Activated CD4-positive, alpha-beta T cell treated with anti-CD3 and anti-CD28 coated beads, Interleukin-2, amount 10 ng/mL, durations not matched to agents 7 days and 5 days (primary cell): ENCODE measurements around the gene USP17L28. TPM values are rescaled to one million over a fixed set of nuclear protein-coding genes. Genes with fewer than 3 reads are reported as not detected.
"Not testable (repeated sequence)": the region's sequence is repeated elsewhere in the genome, so short reads cannot be mapped to it uniquely, and the experiment has no call there.

Experiments used
- CTCF ChIA-PET: fragments of 350-600 bp; sonication (Branson Sonifier 250); formaldehyde crosslinking; loops from one replicate; lab custom pipeline; 2021; ENCODE audit warnings: antibody characterized with exemption; lab: Charles Lee
- POLR2A ChIA-PET: fragments of 350-600 bp; sonication (Branson Sonifier 250); formaldehyde crosslinking; loops from one replicate; lab custom pipeline; 2021; ENCODE audit warnings: antibody characterized with exemption; lab: Charles Lee
- DNase-seq: peaks from one replicate; pipeline ENCODE4 v3.0.0-alpha.2; 2020
- H3K27ac Mint-ChIP-seq: one replicate; pipeline ENCODE4 v1.8.0; 2021; ENCODE audit warnings: mild to moderate bottlenecking, moderate library complexity, mixed read lengths
- H3K27me3 Mint-ChIP-seq: one replicate; pipeline ENCODE4 v1.8.0; 2021; ENCODE audit warnings: mixed read lengths
- H3K36me3 Mint-ChIP-seq: one replicate; pipeline ENCODE4 v1.8.0; 2021; ENCODE audit warnings: low read depth, mixed read lengths
- H3K4me1 Mint-ChIP-seq: one replicate; pipeline ENCODE4 v1.8.0; 2021; ENCODE audit warnings: mixed read lengths
- H3K4me3 Mint-ChIP-seq: one replicate; pipeline ENCODE4 v1.8.0; 2021; ENCODE audit warnings: mild to moderate bottlenecking, moderate library complexity, mixed read lengths
- H3K9me3 Mint-ChIP-seq: one replicate; pipeline ENCODE4 v1.8.0; 2021; ENCODE audit warnings: mixed read lengths
- total RNA-seq, 2 experiments: library from RNA; stranded (reverse); gene quantifications; one replicate each; pipeline ENCODE4 v1.2.3, GENCODE V29; 2021

Gene USP17L28
- total RNA-seq, 2 experiments from 2014 or later = not detected

GRCh38 chr4:9389001-9389400 lies 40.3 kb downstream of the USP17L28 start:
- DNase-seq, POLR2A ChIA-PET, H3K27me3 Mint-ChIP-seq, H3K9me3 Mint-ChIP-seq, H3K4me1 Mint-ChIP-seq, CTCF ChIA-PET, H3K27ac Mint-ChIP-seq, H3K4me3 Mint-ChIP-seq, H3K36me3 Mint-ChIP-seq: not testable (repeated sequence)

Other genes with a start within 250 kb of the USP17L28 start
- not detected for gene FAM90A26, start 178.5 kb upstream of the USP17L28 start, total RNA-seq
- gene USP17L10, start 138.2 kb upstream of the USP17L28 start, total RNA-seq = not detected
- not detected for gene USP17L11, start 133.5 kb upstream of the USP17L28 start, total RNA-seq
- not detected for gene USP17L12, start 128.7 kb upstream of the USP17L28 start, total RNA-seq
- gene USP17L13, start 124.0 kb upstream of the USP17L28 start, total RNA-seq = not detected
- not detected for gene USP17L15, start 114.5 kb upstream of the USP17L28 start, total RNA-seq
- not detected for gene USP17L17, start 105.0 kb upstream of the USP17L28 start, total RNA-seq
- not detected for gene USP17L18, start 100.3 kb upstream of the USP17L28 start, total RNA-seq
- gene USP17L19, start 95.5 kb upstream of the USP17L28 start, total RNA-seq = not detected
- gene USP17L20, start 90.8 kb upstream of the USP17L28 start, total RNA-seq = not detected
- not detected for gene USP17L21, start 86.0 kb upstream of the USP17L28 start, total RNA-seq
- gene USP17L22, start 81.3 kb upstream of the USP17L28 start, total RNA-seq = not detected
- not detected for gene USP17L24, start 23.7 kb upstream of the USP17L28 start, total RNA-seq
- gene USP17L25, start 19.0 kb upstream of the USP17L28 start, total RNA-seq = not detected
- gene USP17L26, start 14.2 kb upstream of the USP17L28 start, total RNA-seq = not detected
- not detected for gene USP17L5, start 9.5 kb upstream of the USP17L28 start, total RNA-seq
- gene USP17L27, start 4.7 kb upstream of the USP17L28 start, total RNA-seq = not detected
- gene USP17L29, start 4.7 kb downstream of the USP17L28 start, total RNA-seq = not detected
- not detected for gene USP17L30, start 14.2 kb downstream of the USP17L28 start, total RNA-seq
- gene DEFB131A, start 95.5 kb downstream of the USP17L28 start, total RNA-seq = not detected